ENCODE data around the gene FOXO6.

FOXO6 gene

GRCh38 chr1:41360786-41361494, at the start of gene FOXO6:
TSS of gene FOXO6 (plus strand) at chr1:41361434.
- peak; percentile 96 for DNase-seq

GRCh38 chr1:41312991-41313645, 48.1 kb upstream of the FOXO6 start:
- DNase-seq = no peak

GRCh38 chr1:41313661-41314131, 47.5 kb upstream of the FOXO6 start:
- DNase-seq = no peak

GRCh38 chr1:41314376-41315145, 46.7 kb upstream of the FOXO6 start:
- no peak for DNase-seq

GRCh38 chr1:41315146-41315822, 46.0 kb upstream of the FOXO6 start:
- no peak for DNase-seq

GRCh38 chr1:41315871-41316270, 45.4 kb upstream of the FOXO6 start:
- DNase-seq = no peak

GRCh38 chr1:41317361-41317760, 43.9 kb upstream of the FOXO6 start:
- no peak for DNase-seq

GRCh38 chr1:41318135-41318534, 43.1 kb upstream of the FOXO6 start:
- no peak for DNase-seq

- DNase-seq = no peak
Measured at GRCh38 chr1:41319106-41319755, 42.0 kb upstream of the FOXO6 start.

- DNase-seq = no peak
Measured at GRCh38 chr1:41319807-41320711, 41.2 kb upstream of the FOXO6 start.

GRCh38 chr1:41320895-41321676, 40.1 kb upstream of the FOXO6 start:
- no peak for DNase-seq

- no peak for DNase-seq
Measured at GRCh38 chr1:41322101-41322661, 39.1 kb upstream of the FOXO6 start.

- no peak for DNase-seq
Measured at GRCh38 chr1:41322835-41323234, 38.4 kb upstream of the FOXO6 start.

GRCh38 chr1:41323243-41323642, 38.0 kb upstream of the FOXO6 start:
- DNase-seq = no peak

GRCh38 chr1:41325801-41326200, 35.4 kb upstream of the FOXO6 start:
- no peak for DNase-seq

- DNase-seq = no peak
Measured at GRCh38 chr1:41327383-41327999, 33.7 kb upstream of the FOXO6 start.

GRCh38 chr1:41328001-41328615, 33.1 kb upstream of the FOXO6 start:
- no peak for DNase-seq

- no peak for DNase-seq
Measured at GRCh38 chr1:41328780-41329640, 32.2 kb upstream of the FOXO6 start.
